Urinary bladder (tissue), 2 donors: ENCODE results near the gene GLRB. TPM values are rescaled to one million over a fixed set of nuclear protein-coding genes. Genes with fewer than 3 reads are reported as not detected.

Experiments used
- polyA plus RNA-seq: library from polyadenylated mRNA; stranded (reverse); fragments of 200-250 nt; gene quantifications from one replicate; pipeline ENCODE4 v1.2.3, GENCODE V29; 2013
- small RNA-seq: library from RNA; depleted of rRNA; stranded (forward); fragments of <200 nt; gene quantifications from one replicate; pipeline ENCODE3, GENCODE V24; 2014
- total RNA-seq: library from RNA; depleted of rRNA; stranded (reverse); fragments of >200 nt; gene quantifications from one replicate; pipeline ENCODE4 v1.2.3, GENCODE V29; 2014
- donor health status: healthy.

Gene GLRB
- total and polyA plus RNA-seq, 2 donors = 4.2 to 8.9 TPM

Small RNA genes lying within 50 kb of the gene (small RNA-seq; reads per million reads assigned to genes)
- gene RF00019 (not detected), gene RNU6-582P (not detected)

Other genes starting within 250 kb of the GLRB start
- 73.5 TPM for gene PDGFC, start 104.4 kb upstream of the GLRB start, total RNA-seq
- gene PDGFC, start 104.4 kb upstream of the GLRB start, polyA plus RNA-seq = 23.4 TPM
- 16.4 TPM for gene GRIA2, start 144.6 kb downstream of the GLRB start, total RNA-seq
- 0.04 TPM for gene GRIA2, start 144.6 kb downstream of the GLRB start, polyA plus RNA-seq